Caki2 (cell line): Measurements from ENCODE around the gene HOMER1. TPM values are rescaled to one million over a fixed set of nuclear protein-coding genes. Genes with fewer than 3 reads are reported as not detected.
A peak's percentile ranks its signal among the peaks of the same experiment; 100 is the strongest.
"Not testable (repeated sequence)": the region's sequence is repeated elsewhere in the genome, so short reads cannot be mapped to it uniquely, and the experiment has no call there.

Experiments used
- DNase-seq: peaks from one replicate; pipeline ENCODE4 v3.0.0-alpha.2; 2015; ENCODE audit warnings: low read depth
- in situ Hi-C: cut with HindIII; loops from 2 replicates; pipeline ENCODE4 v1.10.0; 2016; ENCODE audit warnings: low sequenced_read_pairs, low pct_unique_long_range_greater_than_20kb, mixed read lengths
- total RNA-seq: library from RNA; depleted of rRNA; stranded (reverse); fragments of >200 nt; shearing (Covaris generic); gene quantifications from 2 replicates; pipeline ENCODE4 v1.2.3, GENCODE V29; 2014; ENCODE audit warnings: low replicate concordance

The HOMER1 gene
- total RNA-seq, 1 experiment from 2014 or later: 8.5 TPM

DNA sequence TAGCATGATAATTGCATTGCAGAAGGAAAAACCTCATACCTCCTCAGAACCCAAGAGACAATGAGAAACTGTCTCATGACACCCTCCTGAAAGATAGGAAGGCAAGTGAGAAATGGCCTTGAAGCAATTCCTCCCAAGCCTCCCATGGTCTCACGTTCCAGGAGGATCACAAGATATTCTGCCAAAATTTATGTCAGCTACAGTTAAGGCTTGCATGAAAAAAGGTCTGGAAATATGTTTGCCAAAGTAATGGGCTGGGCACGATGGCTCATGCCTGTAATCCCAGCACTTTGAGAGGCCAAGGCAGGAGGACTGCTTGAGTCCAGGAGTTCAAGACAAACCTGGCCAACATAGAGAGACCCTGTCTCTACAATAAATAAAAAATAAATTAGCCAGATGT lies 12.6 kb upstream of the HOMER1 start:
- in situ Hi-C loops: no loop called here

DNA sequence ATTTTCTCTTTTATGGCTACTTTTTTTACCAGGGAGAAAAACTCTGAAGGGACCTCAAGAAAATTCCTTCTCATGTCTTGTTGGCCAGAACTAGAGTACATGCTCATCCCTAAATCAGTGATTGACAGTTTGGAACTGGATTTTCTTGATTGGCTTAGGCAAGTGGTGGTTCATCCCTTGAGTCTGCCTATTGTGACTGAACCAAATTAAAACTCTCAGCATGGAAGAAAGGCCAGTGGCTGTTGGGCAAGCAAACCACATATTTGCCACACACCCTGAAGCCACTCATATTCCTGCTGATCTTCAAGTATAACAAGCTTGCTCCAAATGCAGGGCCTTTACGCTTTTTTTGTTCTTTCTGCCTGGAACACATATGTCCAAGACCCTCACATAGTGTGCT lies 7.2 kb upstream of the HOMER1 start:
- no peak for DNase-seq
- in situ Hi-C loops: no loop called here

More for the DNA sequence above, 12.6 kb upstream of the HOMER1 start:
- no peak for DNase-seq

DNA sequence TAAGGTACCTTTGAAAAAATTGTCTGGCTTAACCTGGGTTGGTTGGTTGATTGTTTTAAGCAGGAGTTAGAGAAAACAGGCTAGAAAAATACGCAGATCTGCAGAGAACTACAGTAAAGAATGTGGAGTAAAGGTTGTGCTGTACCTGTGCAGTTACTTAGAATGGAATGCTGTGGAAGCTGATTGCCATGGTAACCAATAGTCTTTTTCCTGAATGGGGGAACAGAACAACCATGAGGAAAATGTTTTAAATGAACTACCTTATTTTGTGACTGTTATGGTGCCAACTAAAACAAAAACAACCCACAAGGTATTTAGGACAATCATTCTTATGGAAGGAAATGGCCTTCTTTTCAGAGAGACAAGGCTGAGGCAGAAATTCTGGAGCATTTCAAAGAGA lies 4.8 kb upstream of the HOMER1 start:
- in situ Hi-C loops: no loop called here
- DNase-seq: peak; percentile 32

DNA sequence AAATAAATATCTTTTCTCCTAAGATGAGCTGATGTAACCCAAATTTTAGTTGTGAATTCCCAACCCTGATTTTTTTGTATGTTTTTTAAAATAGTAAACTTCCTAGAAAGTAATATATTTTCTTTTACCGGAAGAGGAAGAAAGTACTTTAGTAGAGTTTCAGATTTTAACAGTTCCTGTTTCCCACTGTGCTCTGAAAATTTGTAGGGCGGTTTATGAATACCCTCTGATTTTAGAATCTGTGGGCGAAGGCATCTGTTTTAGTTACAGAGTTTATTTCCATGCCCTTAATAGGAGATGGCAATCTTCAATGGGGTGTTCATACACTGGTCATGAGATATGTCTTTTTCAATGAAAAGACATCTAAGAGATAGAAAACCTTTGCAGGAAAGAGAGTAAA lies 3.7 kb upstream of the HOMER1 start:
- DNase-seq: no peak
- in situ Hi-C loops: no loop called here

- no peak for DNase-seq
- in situ Hi-C loops: no loop called here
Measured at GRCh38 chr5:79516986-79517385, 3.1 kb upstream of the HOMER1 start.

DNA sequence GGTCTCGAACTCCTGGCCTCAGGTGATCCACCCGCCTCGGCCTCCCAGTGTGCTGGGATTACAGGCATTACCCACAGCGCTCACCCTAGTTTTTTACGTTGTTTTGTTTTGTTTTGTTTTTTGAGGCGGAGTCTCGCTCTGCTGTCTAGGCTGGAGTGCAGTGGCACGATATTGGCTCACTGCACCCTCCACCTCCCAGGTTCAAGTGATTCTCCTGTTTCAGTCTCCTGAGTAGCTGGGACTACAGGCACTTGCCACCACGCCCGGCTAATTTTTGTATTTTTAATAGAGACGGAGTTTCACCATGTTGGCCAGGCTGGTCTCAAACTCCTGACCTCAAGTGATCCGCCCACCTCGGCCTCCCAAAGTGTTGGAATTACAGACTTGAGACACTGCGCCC lies 2.4 kb upstream of the HOMER1 start:
- DNase-seq, in situ Hi-C loops: not testable (repeated sequence)

- in situ Hi-C loops: no loop called here
- peak; percentile 94 for DNase-seq
Measured at GRCh38 chr5:79514391-79515105, 614 bp upstream of the HOMER1 start.

GRCh38 chr5:79513308-79513703 lies 628 bp downstream of the HOMER1 start:
- DNase-seq: no peak
- in situ Hi-C loops: no loop called here

- peak; percentile 38 for DNase-seq
- in situ Hi-C loops: no loop called here
Measured at GRCh38 chr5:79512471-79513307, 1.2 kb downstream of the HOMER1 start.

DNA sequence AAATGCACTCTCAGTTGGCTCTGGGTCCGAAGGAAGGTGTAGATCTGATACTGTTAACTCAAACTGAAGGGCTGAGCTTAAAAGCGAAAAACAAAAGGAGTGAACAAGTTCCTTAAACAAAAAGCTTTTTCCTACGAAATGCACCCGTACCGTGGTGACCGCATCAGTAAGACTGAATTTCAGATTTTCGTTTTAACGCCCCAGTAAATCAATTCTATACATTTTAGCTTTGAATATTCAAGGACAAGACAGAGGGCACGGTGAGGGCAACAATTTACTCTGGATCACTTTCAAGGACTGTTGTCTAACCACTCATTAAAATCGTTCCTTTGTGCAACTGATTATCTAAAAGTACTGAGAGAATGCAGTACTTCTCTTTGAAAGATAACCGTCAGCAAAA lies 1.9 kb downstream of the HOMER1 start:
- in situ Hi-C loops: no loop called here
- no peak for DNase-seq

DNA sequence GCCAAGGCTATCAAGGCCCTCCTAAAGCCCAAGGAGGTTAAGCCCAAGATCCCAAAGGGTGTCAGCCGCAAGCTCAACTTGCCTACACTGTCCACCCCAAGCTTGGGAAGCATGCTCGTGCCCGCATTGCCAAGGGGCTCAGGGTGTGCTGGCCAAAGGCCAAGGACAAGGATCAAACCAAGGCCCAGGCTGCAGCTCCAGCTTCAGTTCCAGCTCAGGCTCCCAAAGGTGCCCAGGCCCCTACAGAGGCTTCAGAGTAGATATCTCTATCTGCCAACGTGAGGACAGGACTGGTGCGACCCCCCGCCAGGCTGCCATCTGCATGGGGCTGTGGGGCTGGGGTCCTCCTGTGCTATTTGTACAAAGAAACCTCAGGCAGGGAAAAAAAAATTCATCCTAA lies 3.3 kb downstream of the HOMER1 start:
- no peak for DNase-seq
- in situ Hi-C loops: no loop called here

GRCh38 chr5:79509244-79509885 lies 4.6 kb downstream of the HOMER1 start:
- no peak for DNase-seq
- in situ Hi-C loops: no loop called here

DNA sequence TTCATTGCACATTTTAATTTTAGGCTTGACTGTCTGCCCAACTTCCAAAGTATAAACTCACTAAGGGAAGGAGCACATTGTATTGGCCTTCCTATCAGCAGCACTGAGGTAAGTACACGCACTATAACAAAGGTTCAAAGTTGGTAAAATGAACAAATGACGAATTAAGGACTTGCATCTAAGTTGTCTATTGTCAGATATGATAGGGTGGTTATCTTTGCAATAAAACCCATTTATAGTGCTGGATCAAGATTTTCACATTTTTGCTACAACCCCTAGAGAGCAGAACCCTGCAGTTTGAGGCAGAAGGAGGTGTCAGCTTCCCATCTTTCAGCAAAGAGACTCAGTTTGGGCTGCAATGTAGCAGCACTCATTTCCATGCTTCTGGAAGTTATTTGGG lies 5.1 kb downstream of the HOMER1 start:
- in situ Hi-C loops: no loop called here
- DNase-seq: no peak

DNA sequence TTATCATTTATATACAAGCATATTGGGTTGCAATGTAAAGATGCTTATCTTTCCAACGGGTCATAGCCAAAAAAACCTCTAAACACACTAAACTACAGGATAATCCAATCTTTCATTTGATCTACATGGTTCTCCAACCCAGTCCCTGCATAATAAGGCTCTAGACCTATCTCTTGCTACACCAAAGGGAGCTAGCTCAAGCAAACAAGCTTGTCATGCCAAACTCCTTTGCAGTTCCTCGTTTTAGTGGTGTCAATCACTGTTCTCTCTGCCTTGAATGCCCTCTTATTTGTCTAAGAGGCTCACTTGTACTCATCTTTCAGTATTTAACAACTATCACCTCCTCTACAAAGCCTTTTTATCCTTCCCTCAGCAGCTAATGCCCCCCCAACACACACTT lies 5.6 kb downstream of the HOMER1 start:
- in situ Hi-C loops: no loop called here
- DNase-seq: no peak

DNA sequence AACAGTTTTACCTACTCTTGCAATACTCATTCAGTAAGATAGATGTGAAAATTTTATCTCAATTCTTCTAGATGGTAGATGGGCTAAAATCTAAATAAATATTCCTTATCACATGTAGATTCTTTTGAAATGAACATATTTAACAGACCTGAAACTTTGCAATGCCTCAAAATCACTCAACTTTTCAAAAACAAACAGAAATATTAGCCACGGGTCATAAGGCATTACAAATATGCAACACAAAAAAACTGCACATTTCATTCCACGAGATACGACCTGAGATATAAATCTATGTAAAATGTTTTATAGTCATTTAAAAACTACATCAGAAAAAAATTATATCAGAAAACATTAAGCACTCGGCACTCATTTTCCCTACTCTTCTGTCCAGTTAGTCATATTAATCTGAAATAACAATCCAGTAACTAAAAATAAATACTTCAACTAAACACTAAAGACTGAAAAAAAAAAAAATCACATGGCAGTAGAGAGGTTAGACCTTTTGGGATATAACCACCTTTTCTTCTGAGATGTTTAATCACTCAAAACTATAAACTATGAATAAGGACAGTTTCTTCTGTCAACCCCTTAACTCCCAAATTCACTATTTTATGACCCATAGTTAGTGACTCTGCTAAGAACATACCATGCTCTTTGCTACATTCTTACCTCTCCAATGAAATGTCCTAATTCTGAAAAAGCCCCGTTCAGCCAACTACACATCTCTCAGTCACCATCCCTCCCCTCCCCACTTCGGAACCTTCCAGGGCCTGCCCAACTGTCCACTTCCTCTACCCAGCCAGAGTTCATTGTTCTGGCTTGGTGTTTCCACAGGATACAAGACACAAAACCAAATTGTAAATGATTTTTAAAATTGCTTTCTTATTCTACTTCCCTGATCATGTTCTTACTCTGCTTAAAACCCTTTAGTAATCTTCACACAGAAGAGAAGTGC lies 6.4 kb downstream of the HOMER1 start:
- in situ Hi-C loops: no loop called here
- DNase-seq: no peak

DNA sequence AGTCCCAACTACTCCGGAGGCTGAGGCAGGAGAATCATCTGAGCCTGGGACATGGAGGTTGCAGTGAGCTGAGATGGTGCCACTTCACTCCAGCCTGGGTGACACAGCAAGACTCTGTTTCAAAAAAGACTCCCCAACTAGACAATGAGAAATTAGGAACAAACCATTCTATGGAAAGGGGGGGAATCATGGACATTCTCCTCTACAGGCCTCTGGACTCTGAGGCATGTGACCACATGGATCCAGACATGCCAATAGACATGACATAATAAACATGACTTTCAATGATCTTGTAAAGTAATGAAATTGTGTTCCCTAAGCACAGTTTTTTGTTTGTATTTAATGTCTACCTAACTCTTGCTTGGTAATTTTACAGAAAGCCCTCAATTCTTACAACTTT lies 8.8 kb downstream of the HOMER1 start:
- in situ Hi-C loops: no loop called here
- DNase-seq: no peak

DNA sequence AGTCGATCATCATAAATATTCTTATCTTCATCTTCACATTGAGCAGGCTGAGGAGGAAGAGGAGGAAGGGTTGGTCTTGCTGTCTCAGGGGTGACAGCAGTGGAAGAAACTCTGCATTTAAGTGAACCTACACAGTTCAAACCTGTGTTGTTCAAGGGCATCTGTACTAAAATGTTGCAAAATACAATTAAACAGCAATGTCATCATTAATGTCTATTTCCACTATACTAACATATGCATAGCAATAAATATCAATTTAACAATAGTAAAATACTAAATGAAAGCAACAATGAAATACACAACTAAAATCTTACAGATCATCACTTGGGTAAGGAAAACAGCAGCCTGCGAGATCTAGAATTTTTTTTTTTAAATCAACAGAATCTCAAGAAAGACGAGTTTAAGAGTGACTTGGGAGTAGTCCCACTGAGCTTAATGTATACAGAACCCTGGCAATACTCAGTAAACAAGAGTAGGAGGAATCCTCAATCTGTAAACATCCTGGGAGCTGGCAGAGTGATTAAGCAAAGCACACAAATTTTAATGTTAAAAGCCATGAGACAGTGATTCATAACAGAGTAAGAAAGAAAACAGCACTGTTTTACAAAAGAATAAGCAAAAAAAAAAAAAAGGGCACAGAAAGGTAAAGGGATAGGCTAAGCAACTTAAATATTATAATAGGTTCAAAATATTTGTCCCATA lies 10.0 kb downstream of the HOMER1 start:
- DNase-seq: no peak

More for the DNA sequence above, 10.0 kb downstream of the HOMER1 start:
- in situ Hi-C loops: no loop called here
